ENCODE measurements around the gene ZC3H12D.

The ZC3H12D gene

DNA sequence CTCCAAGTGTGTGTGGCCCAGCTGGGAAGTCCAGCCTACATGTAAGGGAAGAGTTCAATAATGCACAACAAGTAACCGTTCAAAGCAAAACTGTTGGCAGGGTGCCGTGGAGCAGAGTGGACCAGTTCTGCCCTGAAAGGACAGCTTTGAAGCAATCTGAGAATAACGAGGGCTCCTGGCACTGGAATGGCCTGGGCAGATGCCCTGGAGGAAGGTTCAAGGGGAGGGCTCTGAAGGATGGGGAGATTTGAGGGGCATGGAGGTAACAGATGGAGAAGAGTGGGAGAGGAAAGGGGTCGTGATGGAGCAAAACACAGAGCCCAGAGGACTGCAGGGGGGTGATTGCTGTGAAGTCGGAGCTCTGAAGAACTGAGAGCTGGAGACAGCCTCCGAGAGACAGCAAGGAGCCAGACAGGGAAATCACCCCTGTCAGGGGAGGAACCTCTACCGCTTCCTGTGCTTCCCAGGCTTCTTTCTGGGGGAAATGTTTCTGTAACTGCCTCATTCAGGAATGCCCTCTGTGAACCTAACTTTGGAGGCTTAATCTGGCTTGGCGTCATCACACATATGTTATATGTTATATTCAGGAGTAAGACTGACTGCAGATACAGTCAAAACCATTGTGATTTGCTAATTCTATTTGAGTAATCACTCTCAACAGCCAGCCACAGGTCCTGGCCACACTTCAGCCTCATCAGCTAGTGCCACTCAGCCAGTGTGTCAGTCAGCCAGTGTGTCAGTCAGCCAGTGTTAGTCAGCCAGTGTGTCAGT lies 41.2 kb downstream of the ZC3H12D start:
- peak; percentile 44 for DNase-seq (ENCODE audit: low read depth)

DNA sequence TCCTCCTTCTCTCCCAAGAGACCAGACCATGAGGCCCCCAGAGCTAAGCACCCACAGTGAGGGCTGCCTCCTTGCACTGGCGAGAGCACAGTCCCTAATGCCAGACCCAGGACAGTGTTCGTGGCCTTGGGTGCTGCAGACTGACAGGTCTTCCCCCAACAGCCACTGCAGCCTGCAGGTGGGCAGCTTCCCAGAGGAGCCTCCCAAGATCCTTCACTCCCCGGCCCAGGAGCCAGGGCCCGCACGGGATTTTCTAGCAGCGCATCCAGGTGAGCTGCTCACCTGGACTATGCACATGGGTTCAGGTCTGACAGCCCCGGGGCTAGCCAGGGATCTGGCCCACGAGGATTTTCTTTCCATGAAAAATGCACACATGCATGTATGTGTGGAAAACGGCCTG lies 43.1 kb downstream of the ZC3H12D start:
- DNase-seq (ENCODE audit: low read depth), result no peak

DNA sequence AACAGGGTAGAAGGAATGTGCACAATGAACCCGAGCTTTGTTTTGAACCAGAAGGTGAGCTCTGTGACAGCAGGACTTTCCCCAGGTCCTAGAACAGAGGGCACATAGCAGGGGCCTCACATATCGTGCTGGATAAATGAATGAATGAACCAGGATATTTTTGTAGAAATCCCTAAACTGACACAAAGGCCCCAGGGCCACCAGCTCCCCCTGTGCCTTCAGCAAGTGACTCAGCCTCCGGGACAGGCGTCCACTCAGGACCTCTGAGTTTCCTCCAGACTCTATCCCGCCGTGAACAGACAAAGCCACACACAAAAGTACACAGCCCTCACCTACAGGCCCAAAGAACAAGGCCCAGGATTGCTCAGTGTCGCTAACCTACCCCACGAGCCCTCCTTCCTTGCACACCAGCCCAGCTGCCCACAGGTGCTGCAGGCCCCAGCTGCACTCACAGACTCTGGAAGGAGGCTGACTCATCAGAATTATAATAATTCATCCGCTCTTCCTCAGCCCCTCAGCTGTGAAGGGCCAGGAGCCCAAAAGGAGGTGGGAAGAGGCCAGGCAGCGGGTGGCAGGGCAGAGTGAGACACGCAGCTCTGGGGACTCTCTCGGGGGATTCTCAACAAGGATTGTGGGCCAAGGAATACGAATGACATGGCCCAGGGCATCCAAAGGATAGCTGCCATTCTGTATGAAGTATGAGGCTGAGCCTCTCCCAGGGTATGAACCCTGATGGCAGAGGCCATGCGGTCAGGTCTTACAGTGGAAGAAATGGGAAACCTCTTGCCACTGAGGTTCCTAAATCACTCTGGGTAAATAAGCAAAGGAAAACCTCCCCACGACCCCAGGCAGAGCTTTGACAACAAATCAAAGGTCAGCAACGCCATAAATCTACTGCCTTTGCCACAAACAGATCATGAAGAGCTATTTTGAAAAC lies 43.8 kb downstream of the ZC3H12D start:
- DNase-seq (ENCODE audit: low read depth), result no peak

DNA sequence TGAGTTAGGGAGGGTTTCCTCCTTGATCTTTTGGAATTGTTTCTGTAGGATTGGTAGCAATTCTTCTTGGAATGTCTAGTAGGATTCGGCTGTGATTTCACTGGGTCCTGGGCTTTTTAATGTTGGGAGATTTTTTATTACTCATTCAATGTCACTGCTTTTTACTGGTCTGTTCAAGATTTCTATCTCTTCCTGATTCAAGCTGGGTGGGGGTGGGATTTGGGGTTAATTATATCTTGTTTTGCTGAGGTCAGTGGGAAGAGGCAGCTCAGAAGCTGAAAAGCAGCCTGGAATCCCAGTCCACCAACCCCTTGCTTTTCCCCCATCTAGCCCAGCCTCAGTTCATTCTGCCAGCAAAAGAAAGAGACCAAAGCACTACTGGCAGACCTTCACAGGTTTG lies 45.2 kb downstream of the ZC3H12D start:
- DNase-seq (ENCODE audit: low read depth), result no peak

DNA sequence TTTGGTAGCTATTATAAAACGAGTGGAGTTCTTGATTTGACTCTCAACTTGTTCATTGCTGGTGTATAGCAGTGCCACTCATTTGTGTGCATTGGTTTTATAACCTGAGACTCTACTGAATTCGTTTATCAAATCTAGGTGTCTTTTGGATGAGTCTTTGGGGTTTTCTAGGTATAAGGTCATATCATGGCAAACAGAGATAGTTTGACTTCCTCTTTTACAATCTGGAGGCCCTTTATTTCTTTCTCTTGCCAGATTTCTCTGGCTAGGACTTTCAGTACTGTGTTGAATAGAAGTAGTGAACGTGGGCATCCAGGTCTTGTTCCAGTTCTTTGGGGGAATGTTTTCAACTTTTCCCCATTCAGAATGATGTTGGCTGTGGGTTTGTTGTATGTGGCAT lies 46.0 kb downstream of the ZC3H12D start:
- DNase-seq (ENCODE audit: low read depth), result no peak

DNA sequence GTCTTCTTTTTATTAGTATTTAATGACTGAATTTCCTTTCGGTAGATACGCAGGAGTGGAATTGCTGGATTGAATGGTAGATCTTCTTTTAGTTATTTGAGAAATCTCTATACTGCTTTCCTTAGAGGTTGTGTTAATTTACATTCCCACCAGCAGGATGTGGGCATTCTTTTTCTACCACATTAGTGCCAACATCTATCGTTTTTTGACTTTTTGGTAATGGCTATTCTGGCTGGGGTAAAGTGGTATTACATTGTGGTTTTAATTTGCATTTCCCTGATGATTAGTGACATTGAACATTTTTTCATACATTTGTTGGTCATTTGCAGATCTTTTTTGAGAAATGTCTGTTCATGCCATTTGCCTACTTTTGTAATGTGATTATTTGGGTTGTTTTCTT lies 47.6 kb downstream of the ZC3H12D start:
- DNase-seq (ENCODE audit: low read depth), result no peak

DNA sequence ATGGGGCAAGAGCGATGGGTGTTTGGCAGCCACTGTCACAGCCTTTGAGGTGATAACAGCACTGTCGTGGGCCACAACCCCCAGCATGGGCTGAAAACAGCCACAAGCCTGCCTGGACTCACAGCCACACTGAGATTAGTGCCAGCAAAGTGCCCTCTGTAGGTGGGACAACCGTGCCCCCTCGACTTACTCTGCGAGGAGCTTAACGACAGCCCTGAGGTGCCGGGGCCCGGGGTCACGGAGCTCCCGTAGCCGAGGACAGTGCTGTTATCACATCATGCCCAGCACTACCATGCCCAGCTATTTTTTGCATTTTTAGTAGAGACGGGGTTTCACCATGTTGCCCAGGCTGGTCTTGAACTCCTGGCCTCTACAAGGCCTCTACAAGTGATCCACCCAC lies 48.2 kb downstream of the ZC3H12D start:
- DNase-seq (ENCODE audit: low read depth), result no peak

DNA sequence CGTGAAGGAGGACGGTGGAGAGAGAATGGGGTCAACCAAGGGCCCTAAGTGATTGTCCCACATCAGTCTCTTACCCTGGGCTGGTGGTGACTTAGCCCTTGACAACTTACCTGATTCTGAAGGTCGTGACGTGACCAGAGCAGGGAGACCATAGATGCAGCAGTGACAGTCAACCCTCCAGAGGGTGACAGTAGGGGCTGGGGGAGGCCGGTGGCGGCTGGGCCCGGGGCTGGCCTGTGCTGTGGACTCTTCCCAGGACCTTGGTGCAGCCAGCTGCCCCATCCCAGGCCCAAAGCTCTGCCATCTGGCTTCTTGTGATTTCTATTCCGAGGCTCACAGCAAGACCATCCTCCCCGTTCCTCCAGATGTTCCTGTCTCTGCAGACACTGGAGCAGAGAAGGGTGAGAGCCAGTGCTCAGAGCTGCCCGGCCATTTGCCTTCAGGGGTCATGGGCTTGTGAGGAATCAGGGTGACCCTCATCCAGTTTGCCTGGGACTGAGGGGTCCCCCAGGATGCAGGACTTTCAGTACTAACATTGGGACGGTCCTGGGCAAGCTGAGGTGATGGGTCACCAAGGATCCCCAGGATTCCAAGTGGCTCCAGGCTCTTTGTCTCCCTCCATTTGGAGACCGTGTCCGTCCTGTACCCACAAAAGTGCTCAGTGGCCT lies 48.8 kb downstream of the ZC3H12D start:
- no peak for DNase-seq (ENCODE audit: low read depth)

DNA sequence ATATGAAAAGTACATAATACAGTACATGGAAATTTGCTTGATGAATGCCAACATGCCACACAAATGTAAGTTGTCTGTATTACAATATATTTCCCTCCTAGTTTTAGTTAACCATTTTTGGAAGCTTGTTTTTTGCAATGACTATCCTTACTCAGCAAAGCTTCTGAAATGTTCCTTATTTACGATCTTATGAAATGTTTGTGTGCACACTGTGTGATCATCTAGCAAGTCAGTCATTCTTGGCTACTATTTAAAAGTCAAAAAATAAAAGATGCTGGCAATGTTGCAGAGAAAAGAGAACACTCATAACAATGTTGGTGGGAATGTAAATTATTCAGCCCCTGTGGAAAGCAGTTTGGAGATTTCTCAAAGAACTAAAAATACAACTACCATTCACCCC lies 50.9 kb downstream of the ZC3H12D start:
- no peak for DNase-seq (ENCODE audit: low read depth)

DNA sequence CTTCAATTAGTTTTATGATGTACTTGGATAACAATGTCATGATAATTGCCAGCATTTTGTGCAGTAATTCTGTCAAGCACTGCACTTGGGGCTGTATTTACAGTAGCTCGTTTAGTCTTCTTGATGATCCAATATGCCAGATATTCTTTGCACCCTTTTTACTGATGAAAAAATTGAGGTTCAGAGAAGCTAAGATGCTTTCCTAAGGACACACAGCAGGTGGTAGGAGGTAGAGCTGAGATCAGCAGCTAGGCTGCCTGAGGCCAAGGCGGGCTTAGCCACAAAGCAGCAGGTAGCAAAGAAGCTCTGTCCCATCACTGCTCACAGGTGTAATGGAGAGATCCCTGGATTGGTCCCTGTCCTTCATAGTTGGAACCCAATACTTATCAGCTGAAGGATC lies 51.4 kb downstream of the ZC3H12D start:
- no peak for DNase-seq (ENCODE audit: low read depth)

DNA sequence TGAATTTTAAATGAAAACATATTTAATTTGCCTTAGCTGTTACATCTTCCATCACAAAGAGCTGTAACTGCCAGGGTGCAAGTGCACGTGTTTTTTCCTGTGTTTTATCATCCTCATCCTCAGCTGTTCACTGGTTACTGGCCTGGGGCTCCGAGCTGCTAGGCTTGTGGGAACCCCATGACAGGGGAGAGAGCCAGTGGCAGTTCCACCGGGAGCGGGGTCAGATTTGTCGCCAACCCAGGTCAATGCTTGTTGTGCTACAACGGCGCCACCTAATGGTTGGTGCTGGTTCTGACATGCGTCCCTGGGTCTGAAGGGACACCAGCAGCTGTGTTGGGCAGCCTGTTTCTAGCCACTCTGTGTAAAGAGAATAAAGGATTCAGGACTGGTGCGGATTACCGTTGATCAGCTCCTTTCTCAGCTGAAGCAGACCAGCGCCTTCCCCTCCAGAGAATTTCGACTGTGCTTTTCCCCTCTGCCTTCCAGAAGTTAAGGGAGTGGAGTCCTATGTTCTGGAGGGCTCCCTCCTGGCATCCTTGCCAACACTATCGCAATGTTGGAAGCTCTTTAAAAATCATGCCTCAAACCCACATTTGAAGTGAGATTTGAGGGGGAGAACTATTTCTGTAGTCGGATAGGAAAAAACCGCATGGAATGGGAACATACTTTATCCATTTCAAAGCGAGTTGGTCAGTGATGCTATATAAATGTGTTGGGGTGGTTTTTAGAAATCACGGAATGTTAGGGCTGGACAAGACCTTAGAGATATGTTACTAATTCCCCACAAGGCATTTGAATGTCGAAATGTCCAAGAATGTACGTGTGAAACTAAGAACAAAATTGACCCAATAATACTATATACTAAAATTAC lies 52.7 kb downstream of the ZC3H12D start:
- DNase-seq (ENCODE audit: low read depth), result peak; percentile 85

DNA sequence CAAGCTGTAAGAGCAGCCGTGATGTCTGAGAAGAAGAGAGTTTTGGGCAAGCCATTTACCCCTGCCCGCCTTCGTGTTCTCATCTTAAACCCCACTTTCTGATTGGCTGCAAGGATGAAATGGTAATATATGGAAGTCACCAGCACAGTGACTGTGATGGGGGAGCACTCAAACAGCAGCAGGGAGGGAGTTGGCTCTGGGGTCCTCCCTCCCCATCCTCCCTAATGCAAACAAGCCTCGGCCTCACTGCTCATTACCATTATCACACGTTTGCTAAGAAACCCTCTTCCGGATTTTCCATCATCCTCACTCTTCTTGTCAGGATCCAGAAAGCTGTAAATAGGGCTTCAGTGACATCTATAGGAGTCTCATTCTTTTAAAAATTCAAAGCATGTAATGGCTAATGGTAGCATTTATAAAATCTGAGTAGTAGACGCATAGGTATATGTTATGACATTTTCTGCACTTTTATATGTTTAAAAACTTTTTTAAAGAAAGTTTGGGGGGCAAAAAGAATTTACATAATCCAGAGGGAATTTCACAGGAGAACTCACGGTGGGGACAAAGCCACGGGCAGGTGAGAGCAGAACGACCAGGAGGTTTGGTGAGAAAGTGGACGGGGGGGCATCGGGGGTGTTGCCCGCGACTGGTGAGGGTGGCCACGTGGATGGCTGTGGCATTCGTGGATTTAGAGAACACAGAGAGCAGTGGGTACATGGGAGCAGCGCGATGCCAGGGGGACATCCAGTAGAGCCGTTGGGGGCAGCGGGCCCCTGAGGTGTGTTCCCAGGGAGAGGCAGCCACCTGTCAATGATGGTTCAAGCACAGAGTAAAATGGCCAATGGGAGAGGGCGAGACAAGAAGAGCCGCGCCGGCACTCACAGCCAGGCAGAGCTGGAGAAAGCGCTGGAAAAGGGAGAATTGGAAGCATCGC lies 55.1 kb downstream of the ZC3H12D start:
- no peak for DNase-seq (ENCODE audit: low read depth)

DNA sequence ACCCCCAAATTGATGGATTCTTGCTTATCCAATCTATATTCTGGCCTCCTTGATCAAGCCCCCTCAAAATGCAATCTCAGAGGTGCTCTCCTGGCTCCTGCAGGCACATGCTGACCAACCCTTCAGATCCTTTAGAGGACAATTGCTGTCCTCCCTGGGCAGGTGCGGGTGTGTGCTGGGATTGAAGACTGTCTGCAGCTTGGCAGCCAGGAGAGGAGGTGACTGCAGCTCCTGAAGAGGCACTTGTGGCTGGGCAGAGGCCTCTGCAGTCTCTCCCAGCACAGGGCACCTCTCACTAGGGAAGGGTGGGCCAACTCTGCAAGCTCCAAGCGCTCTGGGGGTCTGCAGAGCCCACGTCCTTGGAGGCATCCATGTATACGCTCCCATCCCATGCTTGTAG lies 56.2 kb downstream of the ZC3H12D start:
- DNase-seq (ENCODE audit: low read depth), result no peak

DNA sequence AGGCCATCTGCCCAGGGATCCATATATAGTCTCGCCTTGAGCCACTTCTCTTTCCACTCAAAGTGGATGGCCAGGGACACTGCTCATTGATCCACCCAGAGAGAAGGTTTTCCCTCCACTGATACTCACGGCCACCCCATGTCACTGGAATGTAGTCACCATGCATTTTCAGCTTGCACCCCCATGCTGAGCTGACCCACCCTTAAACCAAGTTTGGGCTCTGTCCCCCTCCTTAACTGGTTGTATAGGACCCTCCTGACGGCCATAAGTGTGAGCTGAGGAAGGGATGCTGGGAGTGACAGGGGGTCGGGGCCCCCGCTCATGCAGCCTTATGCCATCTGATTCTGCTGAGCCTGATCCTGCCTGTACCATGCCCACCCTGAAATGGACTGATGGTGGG lies 59.1 kb downstream of the ZC3H12D start:
- DNase-seq (ENCODE audit: low read depth), result no peak

DNA sequence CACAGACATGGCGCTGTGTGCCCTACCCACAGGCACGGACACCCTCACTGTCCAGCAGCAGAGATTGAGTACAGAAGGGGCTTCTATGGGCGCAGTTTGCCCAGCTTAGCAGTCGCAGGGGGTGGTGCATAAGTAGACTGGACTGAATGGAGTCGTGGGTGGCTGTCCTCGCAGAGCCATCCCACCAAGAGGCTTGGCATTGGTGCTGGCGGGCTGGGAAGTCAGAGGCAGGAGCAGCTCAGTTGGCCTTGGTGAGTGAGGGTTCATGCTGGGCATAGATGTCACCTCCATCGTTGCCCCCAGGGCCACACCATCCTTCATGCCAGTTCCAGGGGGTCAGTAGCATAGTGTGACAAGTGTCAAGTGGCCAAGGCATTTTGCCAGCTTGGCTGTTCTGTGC lies 59.6 kb downstream of the ZC3H12D start:
- DNase-seq (ENCODE audit: low read depth), result no peak

DNA sequence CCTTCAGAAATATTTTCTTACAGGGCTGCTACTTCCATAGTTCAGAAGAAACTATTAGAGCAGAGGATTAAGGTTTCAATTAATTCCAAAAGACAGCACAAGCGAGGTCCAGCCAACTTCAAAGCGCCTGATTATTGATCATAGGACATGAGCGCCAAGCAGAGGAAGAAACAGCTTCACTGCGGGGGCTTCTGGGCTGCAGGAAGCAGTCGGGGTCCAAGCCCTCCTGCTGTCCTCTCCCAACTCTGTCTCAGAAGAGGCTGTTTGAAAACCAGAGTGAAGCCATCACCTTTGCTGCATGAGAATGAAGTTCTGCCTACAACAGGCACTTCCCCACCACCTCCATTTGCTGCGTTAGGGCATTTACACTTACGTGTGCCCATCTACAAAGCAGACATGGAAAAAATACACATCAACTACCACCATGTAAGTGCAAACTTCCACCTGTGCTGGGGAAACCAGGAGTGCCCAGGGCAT lies 60.8 kb downstream of the ZC3H12D start:
- DNase-seq (ENCODE audit: low read depth), result no peak

DNA sequence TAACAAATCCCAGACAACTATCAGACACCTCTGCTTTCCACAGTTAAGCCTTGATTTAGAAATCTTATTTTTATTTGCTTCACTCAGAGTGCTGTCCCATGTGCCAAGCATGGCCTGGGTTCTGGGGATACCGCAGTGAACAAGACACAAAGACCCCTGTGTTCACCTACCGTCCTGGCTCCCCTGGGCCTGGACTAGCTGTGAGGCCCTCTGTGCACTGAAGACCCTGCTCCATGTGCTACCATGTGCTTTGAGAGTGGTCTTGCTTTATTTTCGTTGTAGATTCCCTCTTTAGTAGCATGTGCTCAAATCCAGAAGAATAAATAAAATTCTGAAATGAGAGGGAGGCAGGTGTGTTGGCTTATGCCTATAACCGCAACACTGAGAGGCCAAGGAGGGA lies 62.2 kb downstream of the ZC3H12D start:
- no peak for DNase-seq (ENCODE audit: low read depth)

DNA sequence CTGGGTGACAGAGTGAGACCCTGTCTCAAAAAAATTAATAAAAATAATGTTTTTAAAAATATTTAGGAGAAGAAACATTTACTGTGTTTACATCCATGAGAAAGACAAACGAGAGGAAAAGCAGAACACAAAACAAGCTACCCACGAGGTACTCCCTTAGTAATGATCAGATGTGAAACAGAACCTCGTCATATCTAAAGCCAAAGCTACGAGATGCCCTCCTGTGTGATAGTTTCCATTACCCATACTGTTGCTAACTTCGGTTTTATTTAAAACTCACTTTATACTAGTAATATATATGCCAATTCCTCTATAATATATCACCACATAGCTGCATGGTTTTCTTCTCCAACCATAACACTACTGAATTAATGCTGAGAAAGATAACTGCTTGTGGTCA lies 63.7 kb downstream of the ZC3H12D start:
- DNase-seq (ENCODE audit: low read depth), result no peak

DNA sequence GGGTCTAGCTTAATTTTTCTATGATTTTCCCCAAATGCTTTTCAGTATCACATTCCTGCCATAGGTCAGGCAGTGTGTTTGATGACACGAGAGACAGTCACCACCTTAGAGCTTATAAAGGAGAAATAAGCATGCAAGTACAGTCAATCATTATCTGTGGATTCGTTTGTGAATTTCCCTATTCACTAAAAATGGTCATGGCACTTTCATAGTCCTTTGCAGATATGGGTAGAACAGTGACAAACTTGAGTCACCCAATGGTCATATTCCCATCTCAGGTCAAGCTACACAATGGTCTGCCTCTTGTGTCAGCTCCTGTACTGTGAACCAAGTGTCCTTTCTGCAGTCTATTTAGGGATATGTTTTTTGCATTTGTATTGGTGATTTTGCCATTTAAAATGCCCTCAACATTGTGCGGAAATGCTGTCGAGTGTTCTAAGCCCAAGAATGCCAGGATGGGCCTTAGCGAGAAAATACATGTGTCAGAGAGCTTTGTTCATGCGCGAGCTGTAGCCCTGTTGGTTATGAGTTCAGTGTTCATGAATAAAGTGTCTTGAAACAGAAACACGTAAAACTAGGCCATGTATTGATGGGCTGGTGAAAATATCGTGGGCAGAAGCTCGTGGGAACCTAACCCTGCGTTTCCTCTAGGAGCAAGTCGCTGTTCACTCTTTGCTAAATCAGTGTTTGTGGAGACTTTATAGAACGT lies 65.0 kb downstream of the ZC3H12D start:
- DNase-seq (ENCODE audit: low read depth), result no peak

DNA sequence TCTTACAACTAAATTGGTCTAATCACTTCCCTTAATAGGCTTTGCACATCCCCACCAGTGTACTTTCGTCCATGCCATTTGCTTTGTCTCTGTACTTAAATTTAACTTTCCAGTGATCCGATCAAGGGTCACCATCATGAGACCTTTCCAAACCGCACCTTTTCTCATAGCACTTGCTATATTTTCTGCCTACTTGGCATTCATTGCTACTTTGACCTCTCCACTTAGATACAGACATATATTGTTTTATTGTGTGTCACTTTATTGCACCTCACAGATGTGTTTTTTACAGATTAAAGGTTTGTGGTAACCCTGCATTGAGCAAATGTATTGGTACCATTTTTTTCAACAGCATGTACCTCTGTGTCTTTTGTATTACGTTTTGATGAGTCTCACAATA lies 70.0 kb downstream of the ZC3H12D start:
- no peak for DNase-seq (ENCODE audit: low read depth)
